K562 (cell line): ENCODE results near the gene RBM20. TPM values are rescaled to one million over a fixed set of nuclear protein-coding genes. Genes with fewer than 3 reads are reported as not detected.

Experiments used
- AFF4 ChIP-seq: sonication (generic); formaldehyde crosslinking; IDR thresholded peaks from 2 replicates; pipeline ENCODE4 v1.8.0; 2023; ENCODE audit warnings: mild to moderate bottlenecking, missing genetic modification reagents
- ARID1B ChIP-seq: fragments of 450-650 bp; IDR thresholded peaks from 2 replicates; pipeline ENCODE4 v1.6.1; 2016; ENCODE audit warnings: antibody characterized with exemption, mild to moderate bottlenecking, inconsistent platforms
- ATF1 ChIP-seq, 2 experiments: fragments of 450-650 bp in 1 of 2; IDR thresholded peaks; 2 replicates each; pipeline ENCODE4 v1.6.1; 2016; ENCODE audit warnings: missing compliant biosample characterization in 1 of 2, missing genetic modification characterization in 1 of 2
- CREB3L1 ChIP-seq: fragments of 450-650 bp; IDR thresholded peaks from 2 replicates; pipeline ENCODE4 v1.6.1; 2014; ENCODE audit warnings: low read depth, mild to moderate bottlenecking, moderate library complexity, borderline replicate concordance
- CTBP1 ChIP-seq: fragments of 450-650 bp; IDR thresholded peaks from 2 replicates; pipeline ENCODE4 v1.6.1; 2016; ENCODE audit warnings: borderline replicate concordance
- FOXA1 ChIP-seq: fragments of 450-650 bp; IDR thresholded peaks from 2 replicates; pipeline ENCODE4 v1.6.1; 2016; ENCODE audit warnings: mild to moderate bottlenecking, borderline replicate concordance
- JUND ChIP-seq, 2 experiments: IDR thresholded peaks; 2 replicates in 1 of 2; 3 replicates in 1 of 2; pipeline ENCODE4 v1.6.1; 2011; ENCODE audit warnings: borderline replicate concordance in 2 of 2, low read depth in 2 of 2, low read length in 2 of 2, improper control_type of control experiment in 1 of 2, missing biosample characterization in 1 of 2, missing genetic modification characterization in 1 of 2, missing genetic modification reagents in 1 of 2
- NFE2L1 ChIP-seq: fragments of 450-650 bp; IDR thresholded peaks from 2 replicates; pipeline ENCODE4 v1.6.1; 2016; ENCODE audit warnings: missing genetic modification characterization, low read depth, mild to moderate bottlenecking, missing compliant biosample characterization, moderate library complexity, borderline replicate concordance
- NFIC ChIP-seq: fragments of 450-650 bp; IDR thresholded peaks from 2 replicates; pipeline ENCODE4 v1.6.1; 2017; ENCODE audit warnings: mild to moderate bottlenecking, inconsistent platforms
- PHTF2 ChIP-seq: fragments of 250-450 bp; sonication (Bioruptor Pico); IDR thresholded peaks from 2 replicates; pipeline ENCODE4 v1.5.0; 2021; ENCODE audit warnings: mild to moderate bottlenecking
- PRPF4 ChIP-seq: fragments of 200-400 bp; formaldehyde crosslinking; IDR thresholded peaks from one replicate; pipeline ENCODE4 v1.6.1; 2017; ENCODE audit warnings: low read length, low read depth, mild to moderate bottlenecking; ENCODE audit not compliant: insufficient read depth, poor library complexity, severe bottlenecking
- RB1 ChIP-seq: fragments of 450-650 bp; IDR thresholded peaks from 2 replicates; pipeline ENCODE4 v1.6.1; 2017; ENCODE audit warnings: low read depth, mild to moderate bottlenecking
- RCOR1 ChIP-seq, 2 experiments: IDR thresholded peaks; 2 replicates each; pipeline ENCODE4 v1.6.1; 2012; ENCODE audit warnings: low read depth in 2 of 2, low read length in 2 of 2, borderline replicate concordance in 1 of 2, improper control_type of control experiment in 1 of 2
- SIN3A ChIP-seq, 2 experiments: fragments of 150-350 bp in 1 of 2; IDR thresholded peaks; 2 replicates each; pipeline ENCODE4 v1.6.1; 2011 to 2016; ENCODE audit warnings: borderline replicate concordance in 2 of 2, low read depth in 2 of 2, low read length in 2 of 2, mild to moderate bottlenecking in 2 of 2, moderate library complexity in 2 of 2; ENCODE audit not compliant: control insufficient read depth in 1 of 2
- ZBTB17 ChIP-seq: fragments of 450-650 bp; formaldehyde crosslinking; IDR thresholded peaks from 2 replicates; pipeline ENCODE4 v1.4.0; 2020; ENCODE audit warnings: mild to moderate bottlenecking
- ZFP91 ChIP-seq: sonication (generic); formaldehyde crosslinking; IDR thresholded peaks from 2 replicates; pipeline ENCODE4 v1.8.0; 2022; ENCODE audit warnings: mild to moderate bottlenecking, missing genetic modification reagents
- ZNF354B ChIP-seq: fragments of 250-450 bp; sonication (Bioruptor Pico); IDR thresholded peaks from 2 replicates; pipeline ENCODE4 v1.4.0; 2020
- ZNF76 ChIP-seq: fragments of 250-450 bp; sonication (Bioruptor Pico); IDR thresholded peaks from 2 replicates; pipeline ENCODE4 v1.4.0; 2020; ENCODE audit warnings: mild to moderate bottlenecking, moderate library complexity, borderline replicate concordance
- polyA plus RNA-seq, 8 experiments: library from polyadenylated mRNA; depleted of rRNA in 4 of 8; stranded (reverse) in 5 of 8; unstranded in 3 of 8; fragments of >200 nt; fragmentation: Nextera tagmentation in 2 of 8; fragmentation: Illumina TruSeq in 1 of 8; extraction: Ambion mirVana in 2 of 8; extraction: Trizol in 1 of 8; gene quantifications; 2 replicates each; pipeline versions ENCODE4 v1.2.1 to v1.2.3, GENCODE V29; 2011 to 2014; ENCODE audit warnings: inconsistent platforms in 1 of 8, missing spikeins in 1 of 8
- total RNA-seq, 7 experiments: library from RNA; depleted of rRNA in 6 of 7; stranded (reverse); fragments of >200 nt in 6 of 7; fragmentation: Illumina TruSeq in 2 of 7; extraction: Trizol in 2 of 7; gene quantifications; 2 replicates each; pipeline versions ENCODE4 v1.2.1 to v1.2.3, GENCODE V29; 2011 to 2021; ENCODE audit warnings: low replicate concordance in 1 of 7

Gene RBM20
- total and polyA plus RNA-seq, 9 of the 15 experiments (the other 6 are each of a cell fraction or from before 2014, with no cell fraction given) = 0.63 to 5.7 (median 3.2) TPM

- TF ChIP-seq CREB3L1 (no peak), ZNF354B (CRISPR knock-in tag) (no peak), ZNF76 (CRISPR knock-in tag) (no peak), PRPF4 (no peak), SIN3A (IDR thresholded peaks at IDR 0.05; ENCODE audit: borderline replicate concordance in 2 of 2, control insufficient read depth in 1 of 2, low read depth in 2 of 2, low read length in 2 of 2) (no peak), ZFP91 (CRISPR knock-in tag) (no peak), CTBP1 (peak; percentile 21; the same call in 1 of the 2 replicates), FOXA1 (0 out of 2 replicates have a peak, but pooled peaks have one; percentile 26), NFIC (peak; percentile 84), JUND (IDR thresholded peaks at IDR 0.05; ENCODE audit: borderline replicate concordance, low read depth, low read length) (0 out of 2 replicates have a peak, but pooled peaks have one; percentile 8), JUND (tag; IDR thresholded peaks at IDR 0.05; ENCODE audit: borderline replicate concordance, low read depth, low read length) (no peak), ATF1 (CRISPR knock-in tag; IDR thresholded peaks at IDR 0.05) (no peak), ATF1 (tag; IDR thresholded peaks at IDR 0.05) (no peak), RB1 (no peak), AFF4 (no peak), ARID1B (peak; percentile 95), RCOR1 (IDR thresholded peaks at IDR 0.05; ENCODE audit: borderline replicate concordance in 1 of 2, low read depth in 2 of 2, low read length in 2 of 2) (peak in 1 of 2 experiments; percentile 92; a peak in 2 of 4 replicates), ZBTB17 (no peak), NFE2L1 (tag) (no peak), PHTF2 (CRISPR knock-in tag) (no peak)
Measured at GRCh38 chr10:110858297-110858934, 214.3 kb downstream of the RBM20 start (continued).
